Neural cell (in vitro differentiated cells): ENCODE measurements around the gene BRDT. TPM values are rescaled to one million over a fixed set of nuclear protein-coding genes. Genes with fewer than 3 reads are reported as not detected.
"Not testable (repeated sequence)": the region's sequence is repeated elsewhere in the genome, so short reads cannot be mapped to it uniquely, and the experiment has no call there.

Experiments used
- H2AFZ ChIP-seq: fragments of 200-600, 300-800 bp; sonication (generic), shearing (Covaris generic); 2 replicates; pipeline ENCODE4 v1.6.0; 2014; ENCODE audit warnings: low read depth, mild to moderate bottlenecking, antibody characterized with exemption, low read length, moderate library complexity
- H3F3A ChIP-seq: fragments of 200-600 bp; shearing (Covaris generic); 2 replicates; pipeline ENCODE4 v1.6.1; 2016; ENCODE audit warnings: mild to moderate bottlenecking, moderate library complexity, mixed read lengths, antibody characterized with exemption, low read length; ENCODE audit not compliant: insufficient read depth, poor library complexity, severe bottlenecking
- H3K27ac ChIP-seq: fragments of 200-600, 300-800 bp; sonication (generic), shearing (Covaris generic); 2 replicates; pipeline ENCODE4 v1.5.1; 2014; ENCODE audit warnings: mild to moderate bottlenecking, low read length, moderate library complexity
- H3K27me3 ChIP-seq: fragments of 300-800, 200-600 bp; sonication (generic), shearing (Covaris generic); 2 replicates; pipeline ENCODE4 v1.6.0; 2014; ENCODE audit warnings: mild to moderate bottlenecking, low read depth, low read length, moderate library complexity; ENCODE audit not compliant: insufficient read depth
- H3K36me3 ChIP-seq: fragments of 300-800, 200-600 bp; sonication (generic), shearing (Covaris generic); 2 replicates; pipeline ENCODE4 v1.5.1; 2014; ENCODE audit warnings: mild to moderate bottlenecking, antibody characterized with exemption, low read length, moderate library complexity; ENCODE audit not compliant: insufficient read depth
- H3K4me2 ChIP-seq: fragments of 300-800, 200-600 bp; sonication (generic), shearing (Covaris generic); 2 replicates; pipeline ENCODE4 v1.6.0; 2014; ENCODE audit warnings: mild to moderate bottlenecking, low read length
- H3K4me3 ChIP-seq: fragments of 300-800, 200-600 bp; sonication (generic), shearing (Covaris generic); 2 replicates; pipeline ENCODE4 v1.5.1; 2014; ENCODE audit warnings: mild to moderate bottlenecking, low read length, moderate library complexity
- H3K79me2 ChIP-seq: fragments of 200-600 bp; shearing (Covaris generic); replicated peaks from 2 replicates; pipeline ENCODE4 v1.6.0; 2014; ENCODE audit warnings: mild to moderate bottlenecking, low read length, moderate library complexity; ENCODE audit not compliant: insufficient read depth
- H3K9ac ChIP-seq: fragments of 300-800, 200-600 bp; sonication (generic), shearing (Covaris generic); 2 replicates; pipeline ENCODE4 v1.6.1; 2016; ENCODE audit warnings: mild to moderate bottlenecking, low read length, mixed read lengths
- H3K9me2 ChIP-seq: fragments of 200-600 bp; shearing (Covaris generic); 2 replicates; pipeline ENCODE4 v1.6.1; 2016; ENCODE audit warnings: mild to moderate bottlenecking, low read length, mixed read lengths; ENCODE audit not compliant: insufficient read depth
- H3K9me3 ChIP-seq: fragments of 200-600, 300-800 bp; sonication (generic), shearing (Covaris generic); 2 replicates; pipeline ENCODE4 v1.6.1; 2016; ENCODE audit warnings: mild to moderate bottlenecking, mixed run types, low read length, moderate library complexity, mixed read lengths
- H4K20me1 ChIP-seq: fragments of 200-600 bp; shearing (Covaris generic); 2 replicates; pipeline ENCODE4 v1.6.1; 2016; ENCODE audit warnings: mild to moderate bottlenecking, mixed run types; ENCODE audit not compliant: insufficient read depth
- EP300 ChIP-seq: fragments of 450-650 bp; conservative IDR thresholded peaks from 2 replicates; pipeline ENCODE4 v1.6.1; 2014; ENCODE audit warnings: antibody characterized with exemption, mild to moderate bottlenecking, moderate library complexity; ENCODE audit not compliant: poor library complexity, severe bottlenecking
- EZH2 ChIP-seq: fragments of 200-600, 300-800 bp; shearing (Covaris generic), sonication (generic); IDR thresholded peaks from 2 replicates; pipeline ENCODE4 v1.6.1; 2014; ENCODE audit warnings: antibody characterized with exemption, low read length, borderline replicate concordance, mild to moderate bottlenecking; ENCODE audit not compliant: insufficient read depth, poor library complexity, severe bottlenecking
- MXI1 ChIP-seq: fragments of 450-650 bp; conservative IDR thresholded peaks from 2 replicates; pipeline ENCODE4 v1.6.1; 2014; ENCODE audit warnings: antibody characterized with exemption, mild to moderate bottlenecking; ENCODE audit not compliant: poor library complexity, severe bottlenecking
- POLR2AphosphoS5 ChIP-seq: IDR thresholded peaks from 2 replicates; pipeline ENCODE4 v1.6.1; 2012
- RAD21 ChIP-seq: fragments of 450-650 bp; conservative IDR thresholded peaks from 2 replicates; pipeline ENCODE4 v1.6.1; 2014; ENCODE audit warnings: antibody characterized with exemption, mild to moderate bottlenecking, moderate library complexity
- SMC3 ChIP-seq: fragments of 450-650 bp; conservative IDR thresholded peaks from 2 replicates; pipeline ENCODE4 v1.6.1; 2014; ENCODE audit warnings: antibody characterized with exemption, mild to moderate bottlenecking, moderate library complexity; ENCODE audit not compliant: poor library complexity
- TAF1 ChIP-seq: IDR thresholded peaks from 2 replicates; pipeline ENCODE4 v1.6.1; 2012; ENCODE audit warnings: low read depth
- polyA plus RNA-seq: library from polyadenylated mRNA; depleted of rRNA; stranded (reverse); fragments of >200 nt; gene quantifications from 2 replicates; pipeline ENCODE4 v1.2.3, GENCODE V29; 2014
- TF ChIP-seq, protein P1 (sequence below): IDR thresholded peaks from 2 replicates; pipeline ENCODE4 v1.6.1; 2012; ENCODE audit warnings: borderline replicate concordance
- TF ChIP-seq, protein P2 (sequence below): fragments of 450-650 bp; IDR thresholded peaks from 2 replicates; pipeline ENCODE4 v1.5.1; 2014; ENCODE audit warnings: antibody characterized with exemption, mild to moderate bottlenecking, moderate library complexity; ENCODE audit not compliant: poor library complexity, severe bottlenecking

BRDT gene
- polyA plus RNA-seq, 1 donor from 2014 or later, result not detected

DNA sequence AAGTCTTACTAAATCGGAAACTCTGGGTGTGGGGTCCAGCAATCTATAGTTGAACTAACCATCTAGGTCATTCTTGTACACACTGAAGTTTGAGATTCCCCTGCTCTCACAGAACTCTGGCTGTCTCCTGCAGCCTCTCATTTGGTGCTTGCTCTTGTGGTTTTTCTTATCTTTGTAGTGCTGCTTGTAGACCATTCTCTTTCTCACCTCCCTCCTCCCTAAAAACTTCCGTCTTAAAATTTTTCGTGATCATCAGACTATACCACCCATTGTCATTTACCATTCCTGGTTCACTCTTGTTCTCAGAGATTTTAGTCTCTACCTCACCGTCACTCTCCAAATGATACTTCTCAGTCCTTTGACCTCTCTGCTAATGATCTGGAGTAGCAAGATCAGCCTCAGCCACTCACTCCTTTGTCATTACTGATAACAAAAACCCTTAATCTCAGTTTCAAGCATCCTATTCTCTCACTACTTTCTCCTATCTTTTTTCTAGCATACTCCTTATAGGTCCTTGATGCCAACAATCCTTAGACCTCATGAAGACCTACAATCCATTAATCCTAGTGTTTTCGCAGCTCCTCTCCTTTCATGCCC lies 67.6 kb downstream of the BRDT start:
- H3K27ac ChIP-seq, result no peak overlapping the region
- no peak overlapping the region for H2AFZ ChIP-seq
- TF ChIP-seq RAD21 (no peak), EP300 (no peak), TAF1 (no peak), POLR2AphosphoS5 (no peak), EZH2 (no peak), MXI1 (no peak), SMC3 (no peak)
- TF ChIP-seq, protein P1, sequence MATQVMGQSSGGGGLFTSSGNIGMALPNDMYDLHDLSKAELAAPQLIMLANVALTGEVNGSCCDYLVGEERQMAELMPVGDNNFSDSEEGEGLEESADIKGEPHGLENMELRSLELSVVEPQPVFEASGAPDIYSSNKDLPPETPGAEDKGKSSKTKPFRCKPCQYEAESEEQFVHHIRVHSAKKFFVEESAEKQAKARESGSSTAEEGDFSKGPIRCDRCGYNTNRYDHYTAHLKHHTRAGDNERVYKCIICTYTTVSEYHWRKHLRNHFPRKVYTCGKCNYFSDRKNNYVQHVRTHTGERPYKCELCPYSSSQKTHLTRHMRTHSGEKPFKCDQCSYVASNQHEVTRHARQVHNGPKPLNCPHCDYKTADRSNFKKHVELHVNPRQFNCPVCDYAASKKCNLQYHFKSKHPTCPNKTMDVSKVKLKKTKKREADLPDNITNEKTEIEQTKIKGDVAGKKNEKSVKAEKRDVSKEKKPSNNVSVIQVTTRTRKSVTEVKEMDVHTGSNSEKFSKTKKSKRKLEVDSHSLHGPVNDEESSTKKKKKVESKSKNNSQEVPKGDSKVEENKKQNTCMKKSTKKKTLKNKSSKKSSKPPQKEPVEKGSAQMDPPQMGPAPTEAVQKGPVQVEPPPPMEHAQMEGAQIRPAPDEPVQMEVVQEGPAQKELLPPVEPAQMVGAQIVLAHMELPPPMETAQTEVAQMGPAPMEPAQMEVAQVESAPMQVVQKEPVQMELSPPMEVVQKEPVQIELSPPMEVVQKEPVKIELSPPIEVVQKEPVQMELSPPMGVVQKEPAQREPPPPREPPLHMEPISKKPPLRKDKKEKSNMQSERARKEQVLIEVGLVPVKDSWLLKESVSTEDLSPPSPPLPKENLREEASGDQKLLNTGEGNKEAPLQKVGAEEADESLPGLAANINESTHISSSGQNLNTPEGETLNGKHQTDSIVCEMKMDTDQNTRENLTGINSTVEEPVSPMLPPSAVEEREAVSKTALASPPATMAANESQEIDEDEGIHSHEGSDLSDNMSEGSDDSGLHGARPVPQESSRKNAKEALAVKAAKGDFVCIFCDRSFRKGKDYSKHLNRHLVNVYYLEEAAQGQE, result no peak
- TF ChIP-seq, protein P2, sequence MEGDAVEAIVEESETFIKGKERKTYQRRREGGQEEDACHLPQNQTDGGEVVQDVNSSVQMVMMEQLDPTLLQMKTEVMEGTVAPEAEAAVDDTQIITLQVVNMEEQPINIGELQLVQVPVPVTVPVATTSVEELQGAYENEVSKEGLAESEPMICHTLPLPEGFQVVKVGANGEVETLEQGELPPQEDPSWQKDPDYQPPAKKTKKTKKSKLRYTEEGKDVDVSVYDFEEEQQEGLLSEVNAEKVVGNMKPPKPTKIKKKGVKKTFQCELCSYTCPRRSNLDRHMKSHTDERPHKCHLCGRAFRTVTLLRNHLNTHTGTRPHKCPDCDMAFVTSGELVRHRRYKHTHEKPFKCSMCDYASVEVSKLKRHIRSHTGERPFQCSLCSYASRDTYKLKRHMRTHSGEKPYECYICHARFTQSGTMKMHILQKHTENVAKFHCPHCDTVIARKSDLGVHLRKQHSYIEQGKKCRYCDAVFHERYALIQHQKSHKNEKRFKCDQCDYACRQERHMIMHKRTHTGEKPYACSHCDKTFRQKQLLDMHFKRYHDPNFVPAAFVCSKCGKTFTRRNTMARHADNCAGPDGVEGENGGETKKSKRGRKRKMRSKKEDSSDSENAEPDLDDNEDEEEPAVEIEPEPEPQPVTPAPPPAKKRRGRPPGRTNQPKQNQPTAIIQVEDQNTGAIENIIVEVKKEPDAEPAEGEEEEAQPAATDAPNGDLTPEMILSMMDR, result no peak
- H3K36me3 ChIP-seq, result no peaks in the 10 kb centered on the region
- H3F3A ChIP-seq, result no peaks in the 10 kb centered on the region
- H4K20me1 ChIP-seq, result no peaks in the 10 kb centered on the region
- H3K4me3 ChIP-seq, result no peak overlapping the region
- H3K9me2 ChIP-seq, result no peaks in the 10 kb centered on the region
- no peaks in the 10 kb centered on the region for H3K79me2 ChIP-seq
- H3K9me3 ChIP-seq, result no peaks in the 10 kb centered on the region
- H3K9ac ChIP-seq, result no peak overlapping the region
- no peaks in the 10 kb centered on the region for H3K27me3 ChIP-seq
- H3K4me2 ChIP-seq, result no peak overlapping the region

DNA sequence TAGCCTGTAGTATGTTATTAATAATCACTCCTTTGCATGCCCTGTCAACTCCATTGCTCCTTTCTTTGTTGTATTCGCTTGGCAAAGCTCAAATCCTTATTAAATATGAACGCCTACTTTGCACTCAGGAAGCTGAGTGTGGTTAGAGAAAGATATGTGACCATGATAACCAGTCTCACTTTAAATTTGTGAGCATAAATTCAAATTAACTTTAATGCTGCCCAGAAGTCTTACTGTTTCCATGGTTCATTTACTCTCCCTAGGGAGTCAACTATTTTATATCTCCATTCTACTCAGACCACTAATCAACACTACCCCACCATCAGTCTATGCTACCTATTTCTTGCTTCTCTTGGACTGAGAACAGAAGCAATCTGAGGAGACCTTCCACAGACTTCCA lies 68.5 kb downstream of the BRDT start:
- Histone ChIP-seq H3K4me3 (no peak overlapping the region), H3K27ac (no peak overlapping the region), H3K4me2 (no peak overlapping the region), H4K20me1 (no peaks in the 10 kb centered on the region), H3K9me2 (no peaks in the 10 kb centered on the region), H2AFZ (no peak overlapping the region), H3K36me3 (no peaks in the 10 kb centered on the region), H3K9ac (no peak overlapping the region), H3F3A (no peaks in the 10 kb centered on the region), H3K27me3 (no peaks in the 10 kb centered on the region), H3K79me2 (no peaks in the 10 kb centered on the region), H3K9me3 (peaks cover 4% of the 10 kb centered on the region)
- TF ChIP-seq RAD21, result no peak
- TF ChIP-seq, protein P2, result no peak
- TF ChIP-seq, protein P1, result no peak
- TF ChIP-seq EZH2, result no peak
- TF ChIP-seq SMC3, result no peak
- no peak for TF ChIP-seq TAF1
- TF ChIP-seq POLR2AphosphoS5, result no peak
- no peak for TF ChIP-seq MXI1

DNA sequence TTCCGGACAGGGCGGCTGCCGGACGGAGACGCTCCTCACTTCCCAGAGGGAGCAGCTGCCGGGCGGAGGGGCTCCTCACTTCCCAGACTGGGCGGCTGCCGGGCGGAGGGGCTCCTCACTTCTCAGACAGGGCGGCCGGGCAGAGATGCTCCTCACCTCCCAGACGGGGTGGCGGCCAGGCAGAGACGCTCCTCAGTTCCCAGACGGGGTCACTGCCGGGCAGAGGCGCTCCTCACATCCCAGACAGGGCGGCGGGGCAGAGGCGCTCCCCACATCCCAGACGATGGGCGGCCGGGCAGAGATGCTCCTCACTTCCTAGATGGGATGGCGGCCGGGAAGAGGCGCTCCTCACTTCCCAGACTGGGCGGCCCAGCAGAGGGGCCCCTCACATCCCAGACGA lies 76.8 kb downstream of the BRDT start:
- H3K9me2 ChIP-seq, H3K36me3 ChIP-seq, H3K27me3 ChIP-seq, H3K9ac ChIP-seq, H2AFZ ChIP-seq, H3K9me3 ChIP-seq, H3K27ac ChIP-seq, H4K20me1 ChIP-seq, H3K4me2 ChIP-seq, H3K4me3 ChIP-seq, H3F3A ChIP-seq, H3K79me2 ChIP-seq: not testable (repeated sequence)
